Muscle of leg (tissue), 11 donors: ENCODE data around the gene EXOC3. TPM values are rescaled to one million over a fixed set of nuclear protein-coding genes. Genes with fewer than 3 reads are reported as not detected.
A peak's percentile ranks its signal among the peaks of the same experiment; 100 is the strongest.

Experiments used
- DNase-seq: peaks from one replicate; pipeline ENCODE4 v3.0.0; 2013
- H3K27ac ChIP-seq: one replicate; pipeline ENCODE4 v1.5.1; 2013; ENCODE audit warnings: mild to moderate bottlenecking, low read length, control low read depth
- H3K27me3 ChIP-seq: one replicate; pipeline ENCODE4 v1.6.1; 2013; ENCODE audit warnings: low read length; ENCODE audit not compliant: control insufficient read depth, insufficient read depth
- H3K36me3 ChIP-seq: one replicate; pipeline ENCODE4 v1.6.1; 2013; ENCODE audit warnings: low read length; ENCODE audit not compliant: control insufficient read depth, insufficient read depth
- H3K4me1 ChIP-seq: one replicate; pipeline ENCODE4 v1.6.1; 2013; ENCODE audit warnings: low read length; ENCODE audit not compliant: control insufficient read depth, insufficient read depth
- H3K4me3 ChIP-seq: one replicate; pipeline ENCODE4 v1.5.1; 2013; ENCODE audit warnings: low read length, control low read depth
- H3K9me3 ChIP-seq: replicated peaks from 2 replicates; pipeline ENCODE4 v1.6.1; 2013; ENCODE audit warnings: low read depth, low read length; ENCODE audit not compliant: control insufficient read depth
- WGBS: methylation state at CpG from one replicate; pipeline ENCODE4 v1.1.5; 2013; ENCODE audit warnings: missing lambda C conversion rate; ENCODE audit not compliant: insufficient coverage; 5-methylcytosine and 5-hydroxymethylcytosine counted together
- polyA plus RNA-seq, 8 donors: library from polyadenylated mRNA; unstranded; fragments of 120-200 nt; gene quantifications; one replicate each; pipeline versions ENCODE4 v1.2.1 to v1.2.3, GENCODE V29; 2013; ENCODE audit warnings: inconsistent platforms in 1 of 8, low replicate concordance in 1 of 8; ENCODE audit not compliant: insufficient read length in 8 of 8, insufficient read depth in 1 of 8
- total RNA-seq: library from RNA; stranded (reverse); fragments of 120-200 nt; gene quantifications from one replicate; pipeline ENCODE4 v1.2.4, GENCODE V29; 2013

Gene EXOC3
- total and polyA plus RNA-seq, 9 donors: 28.0 to 44.8 (median 35.9) TPM

- peak; percentile 57 for DNase-seq
- H3K27ac ChIP-seq: no peak overlapping the region
- H3K4me1 ChIP-seq: peaks cover 18% of the 10 kb centered on the region
- WGBS: 22% methylated on average over 15 of the region's 26 CpGs
- H3K4me3 ChIP-seq: no peak overlapping the region
- H3K9me3 ChIP-seq: no peaks in the 10 kb centered on the region
- peaks cover 50% of the 10 kb centered on the region for H3K27me3 ChIP-seq
- H3K36me3 ChIP-seq: no peaks in the 10 kb centered on the region
Measured at GRCh38 chr5:493119-493701, 50.2 kb downstream of the EXOC3 start.

- Histone ChIP-seq H3K9me3 (no peaks in the 10 kb centered on the region), H3K27ac (no peak overlapping the region), H3K27me3 (peaks cover 52% of the 10 kb centered on the region), H3K4me3 (no peak overlapping the region), H3K4me1 (peaks cover 18% of the 10 kb centered on the region), H3K36me3 (no peaks in the 10 kb centered on the region)
- 54% methylated on average over 12 of the region's 13 CpGs for WGBS
- no peak for DNase-seq
Measured at GRCh38 chr5:493758-494157, 50.8 kb downstream of the EXOC3 start.

- no peak overlapping the region for H3K4me3 ChIP-seq
- no peak for DNase-seq
- H3K27ac ChIP-seq: no peak overlapping the region
- H3K27me3 ChIP-seq: peaks cover 57% of the 10 kb centered on the region
- H3K4me1 ChIP-seq: peaks cover 9% of the 10 kb centered on the region
- no peaks in the 10 kb centered on the region for H3K36me3 ChIP-seq
- 87% methylated on average over 37 of the region's 38 CpGs for WGBS
- no peaks in the 10 kb centered on the region for H3K9me3 ChIP-seq
Measured at GRCh38 chr5:494667-495255, 51.8 kb downstream of the EXOC3 start.

DNA sequence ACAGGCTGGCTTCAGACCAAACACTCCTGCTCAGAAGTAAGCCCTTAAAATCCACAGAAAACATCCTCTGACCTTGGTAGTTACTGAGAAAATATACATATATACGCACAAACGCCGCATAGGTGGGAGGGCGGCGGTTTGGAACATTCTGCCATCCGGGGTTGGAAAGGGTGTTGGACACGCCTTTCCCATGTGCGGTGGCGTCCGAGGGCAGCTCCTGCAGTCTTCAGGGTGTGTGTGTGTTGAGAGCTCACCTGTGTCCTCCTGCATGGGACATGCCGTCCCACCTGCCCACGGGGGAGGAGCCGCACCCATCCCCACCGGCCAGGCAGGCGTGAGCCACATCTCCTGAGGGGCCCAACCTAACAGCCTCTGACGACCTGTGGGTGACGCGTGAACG, 53.1 kb downstream of the EXOC3 start:
- no peaks in the 10 kb centered on the region for H3K36me3 ChIP-seq
- DNase-seq: no peak
- H3K27ac ChIP-seq: no peak overlapping the region
- peaks cover 8% of the 10 kb centered on the region for H3K4me1 ChIP-seq
- no peaks in the 10 kb centered on the region for H3K9me3 ChIP-seq
- H3K4me3 ChIP-seq: no peak overlapping the region
- H3K27me3 ChIP-seq: peaks cover 52% of the 10 kb centered on the region
- WGBS: 7% methylated on average over 9 of the region's 19 CpGs

DNA sequence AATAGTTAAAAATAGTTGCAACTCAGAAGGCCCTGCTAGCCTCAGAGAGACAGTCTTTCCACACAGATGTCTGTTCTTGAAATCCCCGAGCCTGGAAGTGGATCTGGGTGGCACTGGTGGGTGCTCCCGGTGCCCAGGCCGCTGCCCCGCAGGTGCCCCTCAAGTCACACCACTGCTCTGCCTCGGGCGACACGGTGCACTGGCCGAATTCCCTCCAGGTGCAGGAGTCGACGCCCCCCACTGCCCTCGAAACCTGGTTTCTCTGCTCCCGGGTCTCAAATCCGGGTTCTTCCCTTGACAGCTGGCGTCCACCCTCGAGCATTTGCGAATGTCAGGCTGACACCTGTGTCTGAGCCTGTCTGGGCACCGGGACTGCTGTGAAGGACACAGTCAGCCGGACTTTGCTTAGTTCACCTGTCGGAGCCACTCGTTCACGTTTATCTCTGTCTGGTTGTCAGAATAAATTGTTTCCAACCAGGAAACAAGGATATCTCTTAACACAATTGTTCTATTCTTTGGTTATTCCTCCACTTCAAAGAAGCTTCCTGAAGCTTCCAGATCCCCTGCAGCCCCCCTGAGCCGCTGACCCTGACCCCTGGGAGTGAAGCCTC, 54.2 kb downstream of the EXOC3 start:
- peaks cover 20% of the 10 kb centered on the region for H3K4me1 ChIP-seq
- H3K9me3 ChIP-seq: no peaks in the 10 kb centered on the region
- no peak overlapping the region for H3K27ac ChIP-seq
- no peaks in the 10 kb centered on the region for H3K36me3 ChIP-seq
- DNase-seq: no peak
- peaks cover 57% of the 10 kb centered on the region for H3K27me3 ChIP-seq
- no peak overlapping the region for H3K4me3 ChIP-seq
- WGBS: 65% methylated on average over 19 of the region's 22 CpGs

- H3K27me3 ChIP-seq: peaks cover 57% of the 10 kb centered on the region
- no peak overlapping the region for H3K27ac ChIP-seq
- no peaks in the 10 kb centered on the region for H3K9me3 ChIP-seq
- H3K4me3 ChIP-seq: no peak overlapping the region
- WGBS: 73% methylated on average over 38 of the region's 40 CpGs
- H3K36me3 ChIP-seq: no peaks in the 10 kb centered on the region
- DNase-seq: no peak
- peaks cover 19% of the 10 kb centered on the region for H3K4me1 ChIP-seq
Measured at GRCh38 chr5:497871-498509, 55.0 kb downstream of the EXOC3 start.

DNA sequence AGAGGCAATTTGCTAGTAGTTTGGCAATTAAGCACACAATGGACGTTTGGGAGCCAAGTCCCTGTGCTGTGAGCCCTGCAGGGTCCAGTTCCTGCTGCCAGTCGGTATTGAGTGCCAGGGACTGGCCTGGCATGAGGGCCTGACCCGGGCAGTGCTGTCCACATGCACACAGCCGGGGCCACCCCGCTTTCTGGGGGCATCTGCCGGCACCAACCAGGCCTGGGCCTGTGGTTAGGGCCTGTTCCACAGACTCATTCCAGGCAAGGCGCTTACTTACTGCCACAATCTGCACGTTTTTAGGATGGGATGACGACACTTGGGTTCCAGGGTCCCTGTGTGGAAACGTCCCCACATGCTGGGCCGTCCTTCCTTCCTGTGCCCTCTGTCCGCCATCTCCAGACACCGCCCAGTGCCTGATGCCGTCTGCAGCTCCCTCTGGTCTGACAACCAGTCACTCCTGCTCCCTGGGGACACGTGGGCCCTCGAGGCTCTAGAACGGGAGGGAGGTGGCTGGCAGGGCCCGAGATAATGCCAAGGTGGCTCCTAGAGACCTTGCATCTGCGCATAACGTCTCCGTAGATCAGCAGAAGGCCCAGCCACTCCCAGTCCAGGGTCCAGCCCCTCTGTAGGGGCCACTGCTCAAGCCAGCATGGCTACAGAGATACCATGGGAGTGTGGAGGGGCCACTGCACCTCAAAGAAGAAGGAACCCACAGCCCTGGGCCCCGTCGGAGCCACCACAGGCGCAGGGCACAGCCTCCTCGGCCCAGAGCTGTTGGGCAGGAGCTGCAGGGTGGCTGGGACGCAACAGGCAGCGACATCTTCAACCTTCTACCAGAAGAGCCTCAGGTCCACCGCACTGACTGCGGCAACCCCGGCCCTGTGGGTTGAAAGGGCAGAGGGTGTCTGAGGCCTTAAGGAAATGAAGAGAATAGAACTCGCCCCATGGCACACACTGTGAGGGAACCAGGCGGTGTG, 56.5 kb downstream of the EXOC3 start:
- Histone ChIP-seq H3K4me3 (no peak overlapping the region), H3K27me3 (peaks cover 57% of the 10 kb centered on the region), H3K36me3 (no peaks in the 10 kb centered on the region), H3K27ac (no peak overlapping the region), H3K4me1 (peaks cover 14% of the 10 kb centered on the region), H3K9me3 (no peaks in the 10 kb centered on the region)
- 86% methylated on average over 26 of the region's 32 CpGs for WGBS
- no peak for DNase-seq

DNA sequence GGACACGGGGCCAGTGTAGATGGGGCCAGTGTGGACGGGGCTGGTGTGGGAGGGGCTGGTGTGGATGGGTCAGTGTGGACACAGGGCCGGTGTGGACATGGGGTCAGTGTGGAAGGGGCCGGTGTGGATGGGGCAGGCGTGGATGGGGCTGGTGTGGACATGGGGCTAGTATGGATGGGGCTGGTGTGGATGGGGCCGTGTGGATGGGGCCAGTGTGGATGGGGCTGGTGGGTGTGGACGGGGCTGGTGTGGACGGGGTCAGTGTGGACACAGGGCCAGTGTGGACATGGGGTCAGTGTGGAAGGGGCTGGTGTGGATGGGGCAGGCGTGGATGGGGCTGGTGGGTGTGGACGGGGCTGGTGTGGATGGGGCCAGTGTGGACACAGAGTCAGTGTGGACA, 57.5 kb downstream of the EXOC3 start:
- Histone ChIP-seq H3K4me3 (no peak overlapping the region), H3K27me3 (peaks cover 57% of the 10 kb centered on the region)

DNA sequence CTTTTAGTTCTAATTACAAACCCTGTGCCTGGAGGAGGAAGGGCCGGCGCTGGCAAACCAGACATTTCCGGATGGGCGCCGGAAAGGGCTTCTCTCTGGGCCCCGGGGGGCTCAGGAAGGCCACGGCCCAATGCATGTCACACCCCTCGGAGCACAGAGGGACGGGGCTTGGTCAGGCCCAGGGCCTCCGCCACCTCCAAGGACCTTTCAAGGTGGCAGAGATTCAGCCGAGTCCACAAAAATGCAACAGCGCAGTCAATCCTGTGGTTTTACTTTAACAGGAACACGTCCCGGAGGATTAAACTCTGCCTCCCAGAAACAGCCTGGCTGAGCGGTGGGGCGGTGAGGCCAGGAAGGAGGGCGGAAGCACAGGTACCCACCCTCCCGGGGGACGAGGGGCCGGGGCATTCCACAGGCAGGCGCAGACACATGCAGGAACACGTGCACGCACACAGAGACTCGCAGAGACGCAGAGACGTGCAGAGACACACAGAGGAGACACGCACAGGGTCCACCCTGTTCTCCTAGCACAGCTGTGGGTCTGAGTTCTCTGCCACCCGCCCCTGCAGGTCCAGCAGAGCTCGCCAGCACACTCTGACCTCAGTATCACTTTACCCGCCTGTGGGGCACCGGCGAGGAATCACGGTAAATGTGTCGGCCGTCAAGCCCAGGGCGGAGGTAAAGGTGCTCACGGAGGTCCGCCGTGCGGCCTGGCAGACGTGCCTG, 58.3 kb downstream of the EXOC3 start:
- H3K9me3 ChIP-seq: no peaks in the 10 kb centered on the region
- 48% methylated on average over 39 of the region's 41 CpGs for WGBS
- no peak for DNase-seq
- H3K4me3 ChIP-seq: no peak overlapping the region
- no peak overlapping the region for H3K27ac ChIP-seq
- peaks cover 14% of the 10 kb centered on the region for H3K4me1 ChIP-seq
- no peaks in the 10 kb centered on the region for H3K36me3 ChIP-seq
- peaks cover 57% of the 10 kb centered on the region for H3K27me3 ChIP-seq

More for the DNA sequence above, 57.5 kb downstream of the EXOC3 start:
- Histone ChIP-seq H3K27ac (no peak overlapping the region), H3K36me3 (no peaks in the 10 kb centered on the region), H3K9me3 (no peaks in the 10 kb centered on the region), H3K4me1 (peaks cover 14% of the 10 kb centered on the region)
- no peak for DNase-seq
- 95% methylated on average over 10 of the region's 10 CpGs for WGBS
